Measurements from ENCODE around the gene CLDN22.

GRCh38 chr4:183286590-183287308, 33.3 kb downstream of the CLDN22 start:
- TF ChIP-seq SNAI2 (CRISPR knock-in tag; IDR thresholded peaks at IDR 0.05) (no peak), ZNF70 (CRISPR knock-in tag; IDR thresholded peaks at IDR 0.05) (no peak), GLIS3 (CRISPR knock-in tag; IDR thresholded peaks at IDR 0.05) (no peak), ZFP30 (CRISPR knock-in tag; IDR thresholded peaks at IDR 0.05) (no peak)
